MM.1S (cell line): Measurements from ENCODE around the gene CCDC127.

ENCODE experiments used
- DNase-seq: peaks from one replicate; pipeline ENCODE4 v3.0.0-alpha.2; 2015
- H2AFZ ChIP-seq: fragments of 300-600 bp; sonication (generic); 2 replicates; pipeline ENCODE4 v1.6.0; 2016; ENCODE audit warnings: antibody characterized with exemption, low read length
- H3F3A ChIP-seq: fragments of 300-600 bp; sonication (generic); 2 replicates; pipeline ENCODE4 v1.6.1; 2016; ENCODE audit warnings: mild to moderate bottlenecking, antibody characterized with exemption, low read length, moderate library complexity, mixed read lengths; ENCODE audit not compliant: insufficient read depth
- H3K27ac ChIP-seq: fragments of 300-600 bp; sonication (generic); 2 replicates; pipeline ENCODE4 v1.5.1; 2016; ENCODE audit warnings: mild to moderate bottlenecking, low read length
- H3K27me3 ChIP-seq: fragments of 300-600 bp; sonication (generic); replicated peaks from 2 replicates; pipeline ENCODE4 v1.6.0; 2016; ENCODE audit warnings: low read length; ENCODE audit not compliant: insufficient read depth
- H3K36me3 ChIP-seq: fragments of 300-600 bp; sonication (generic); replicated peaks from 2 replicates; pipeline ENCODE4 v1.6.1; 2016; ENCODE audit warnings: mild to moderate bottlenecking, low read length, mixed read lengths; ENCODE audit not compliant: insufficient read depth
- H3K4me1 ChIP-seq: fragments of 300-600 bp; sonication (generic); 2 replicates; pipeline ENCODE4 v1.6.1; 2016; ENCODE audit warnings: low read length, mixed read lengths
- H3K4me2 ChIP-seq: fragments of 300-600 bp; sonication (generic); 2 replicates; pipeline ENCODE4 v1.6.0; 2016; ENCODE audit warnings: low read depth, low read length
- H3K4me3 ChIP-seq: fragments of 300-600 bp; sonication (generic); 2 replicates; pipeline ENCODE4 v1.5.1; 2016; ENCODE audit warnings: low read length, mixed read lengths
- H3K79me2 ChIP-seq: fragments of 300-600 bp; sonication (generic); 2 replicates; pipeline ENCODE4 v1.6.1; 2016; ENCODE audit warnings: mixed run types, low read length, mixed read lengths
- H3K9ac ChIP-seq: fragments of 300-600 bp; sonication (generic); 2 replicates; pipeline ENCODE4 v1.6.1; 2016; ENCODE audit warnings: low read length, mixed read lengths
- H3K9me2 ChIP-seq: fragments of 300-600 bp; sonication (generic); replicated peaks from 2 replicates; pipeline ENCODE4 v1.6.1; 2016; ENCODE audit warnings: mild to moderate bottlenecking, low read length, mixed read lengths; ENCODE audit not compliant: insufficient read depth
- H3K9me3 ChIP-seq: fragments of 300-600 bp; sonication (generic); replicated peaks from 2 replicates; pipeline ENCODE4 v1.6.1; 2016; ENCODE audit warnings: mild to moderate bottlenecking, low read length, mixed read lengths; ENCODE audit not compliant: insufficient read depth
- H4K20me1 ChIP-seq: fragments of 300-600 bp; sonication (generic); 2 replicates; pipeline ENCODE4 v1.6.1; 2016; ENCODE audit warnings: mild to moderate bottlenecking, low read length, moderate library complexity, mixed read lengths; ENCODE audit not compliant: insufficient read depth
- CTCF ChIP-seq: fragments of 300-600 bp; sonication (generic); IDR thresholded peaks from 2 replicates; pipeline ENCODE4 v1.5.1; 2016; ENCODE audit warnings: antibody characterized with exemption, low read length, mixed read lengths
- EZH2 ChIP-seq: fragments of 300-600 bp; sonication (generic); optimal IDR thresholded peaks from 2 replicates; pipeline ENCODE3; 2017; ENCODE audit warnings: low read depth, mild to moderate bottlenecking, antibody characterized with exemption, low read length, mixed read lengths
- EZH2phosphoT487 ChIP-seq: fragments of 300-600 bp; sonication (generic); IDR thresholded peaks from 2 replicates; pipeline ENCODE4 v1.6.1; 2018; ENCODE audit warnings: antibody characterized with exemption, low read length

The CCDC127 gene

GRCh38 chr5:154826-155225 lies 63.1 kb downstream of the CCDC127 start:
- H3K4me3 ChIP-seq, result no peak overlapping the region
- no peak overlapping the region for H3K27ac ChIP-seq
- no peak overlapping the region for H2AFZ ChIP-seq
- no peaks in the 10 kb centered on the region for H3K79me2 ChIP-seq
- no peaks in the 10 kb centered on the region for H3K4me1 ChIP-seq
- no peak for TF ChIP-seq EZH2phosphoT487
- H3K27me3 ChIP-seq, result peaks cover 13% of the 10 kb centered on the region
- no peaks in the 10 kb centered on the region for H3F3A ChIP-seq
- no peak for DNase-seq
- H3K9me3 ChIP-seq, result no peaks in the 10 kb centered on the region
- H4K20me1 ChIP-seq, result no peaks in the 10 kb centered on the region
- H3K36me3 ChIP-seq, result no peaks in the 10 kb centered on the region
- H3K9ac ChIP-seq, result no peak overlapping the region
- no peaks in the 10 kb centered on the region for H3K9me2 ChIP-seq
- no peak overlapping the region for H3K4me2 ChIP-seq

GRCh38 chr5:154236-154635 lies 63.7 kb downstream of the CCDC127 start:
- H3K9me3 ChIP-seq, result no peaks in the 10 kb centered on the region
- no peaks in the 10 kb centered on the region for H4K20me1 ChIP-seq
- TF ChIP-seq CTCF (no peak), EZH2 (no peak), EZH2phosphoT487 (no peak)
- H3K9me2 ChIP-seq, result no peaks in the 10 kb centered on the region
- H2AFZ ChIP-seq, result no peak overlapping the region
- H3K79me2 ChIP-seq, result no peaks in the 10 kb centered on the region
- H3F3A ChIP-seq, result no peaks in the 10 kb centered on the region
- no peak overlapping the region for H3K4me2 ChIP-seq
- no peak overlapping the region for H3K27ac ChIP-seq
- no peak overlapping the region for H3K9ac ChIP-seq
- no peak for DNase-seq
- H3K4me3 ChIP-seq, result no peak overlapping the region
- H3K36me3 ChIP-seq, result no peaks in the 10 kb centered on the region
- H3K4me1 ChIP-seq, result no peaks in the 10 kb centered on the region
- H3K27me3 ChIP-seq, result peaks cover 8% of the 10 kb centered on the region; the same call in 1 of the 2 replicates

- no peak for TF ChIP-seq CTCF
- TF ChIP-seq EZH2phosphoT487, result no peak
- TF ChIP-seq EZH2, result no peak
- Histone ChIP-seq H4K20me1 (no peaks in the 10 kb centered on the region), H3K4me1 (no peaks in the 10 kb centered on the region), H3K27me3 (0 out of 2 replicates have a peak, but pooled peaks cover 8% of the 10 kb centered on the region), H3K27ac (no peak overlapping the region), H3K4me3 (no peak overlapping the region), H3K9me3 (no peaks in the 10 kb centered on the region), H3K79me2 (no peaks in the 10 kb centered on the region), H3K4me2 (no peak overlapping the region), H3F3A (no peaks in the 10 kb centered on the region), H3K9ac (no peak overlapping the region), H3K9me2 (no peaks in the 10 kb centered on the region), H2AFZ (no peak overlapping the region), H3K36me3 (no peaks in the 10 kb centered on the region)
- no peak for DNase-seq
Observed at GRCh38 chr5:153256-153655, 64.7 kb downstream of the CCDC127 start.

GRCh38 chr5:152077-152476 lies 65.9 kb downstream of the CCDC127 start:
- Histone ChIP-seq H3K79me2 (no peaks in the 10 kb centered on the region), H3K27me3 (0 out of 2 replicates have a peak, but pooled peaks cover 8% of the 10 kb centered on the region), H4K20me1 (no peaks in the 10 kb centered on the region), H3K9me2 (no peaks in the 10 kb centered on the region), H3K9me3 (no peaks in the 10 kb centered on the region), H3K27ac (no peak overlapping the region), H3F3A (no peaks in the 10 kb centered on the region), H3K9ac (no peak overlapping the region), H3K4me2 (no peak overlapping the region), H2AFZ (no peak overlapping the region), H3K4me3 (no peak overlapping the region), H3K4me1 (no peaks in the 10 kb centered on the region), H3K36me3 (no peaks in the 10 kb centered on the region)
- no peak for TF ChIP-seq CTCF
- no peak for TF ChIP-seq EZH2
- no peak for TF ChIP-seq EZH2phosphoT487
- DNase-seq, result no peak
